HUES48 (cell line): ENCODE measurements around the gene KLF2.
"Not testable (repeated sequence)": the region's sequence is repeated elsewhere in the genome, so short reads cannot be mapped to it uniquely, and the experiment has no call there.

Source experiments
- H3K27ac ChIP-seq: one replicate; pipeline ENCODE4 v1.7.0; 2013; ENCODE audit warnings: low read depth, low read length, inconsistent platforms
- H3K27me3 ChIP-seq: 2 replicates; pipeline ENCODE4 v1.6.1; 2013; ENCODE audit warnings: mild to moderate bottlenecking, low read length; ENCODE audit not compliant: control insufficient read depth, insufficient read depth
- H3K36me3 ChIP-seq: 2 replicates; pipeline ENCODE4 v1.6.1; 2013; ENCODE audit warnings: low read length; ENCODE audit not compliant: control insufficient read depth, insufficient read depth
- H3K4me1 ChIP-seq: 2 replicates; pipeline ENCODE4 v1.6.1; 2013; ENCODE audit warnings: mild to moderate bottlenecking, low read length; ENCODE audit not compliant: control insufficient read depth, insufficient read depth
- H3K4me3 ChIP-seq: 2 replicates; pipeline ENCODE4 v1.5.1; 2013; ENCODE audit warnings: mild to moderate bottlenecking, low read depth, low read length
- H3K9ac ChIP-seq: 2 replicates; pipeline ENCODE4 v1.6.1; 2013; ENCODE audit warnings: mild to moderate bottlenecking, low read depth, low read length, moderate library complexity
- H3K9me3 ChIP-seq: 2 replicates; pipeline ENCODE4 v1.6.1; 2013; ENCODE audit warnings: low read length; ENCODE audit not compliant: control insufficient read depth, insufficient read depth

The KLF2 gene

GRCh38 chr19:16324384-16325160, at the start of gene KLF2:
TSS of gene KLF2 (plus strand) at chr19:16324826. CDS start at chr19:16324924, 98 bp downstream.
- H3K4me1 ChIP-seq = no peaks in the 10 kb centered on the region
- H3K9ac ChIP-seq = 0 out of 2 replicates have a peak within 1 kb of the TSS, but pooled peaks have one; percentile 30
- H3K27ac ChIP-seq = no peak within 1 kb of the TSS
- H3K9me3 ChIP-seq = no peaks in the 10 kb centered on the region
- H3K36me3 ChIP-seq = no peaks in the 10 kb centered on the region
- peak within 1 kb of the TSS; percentile 78 for H3K4me3 ChIP-seq
- peaks cover 68% of the 10 kb centered on the region for H3K27me3 ChIP-seq

GRCh38 chr19:16280306-16280705, 44.3 kb upstream of the KLF2 start:
- no peaks in the 10 kb centered on the region for H3K9me3 ChIP-seq
- no peak overlapping the region for H3K9ac ChIP-seq
- H3K27ac ChIP-seq = no peak overlapping the region
- H3K4me3 ChIP-seq = no peak overlapping the region
- no peaks in the 10 kb centered on the region for H3K36me3 ChIP-seq
- H3K4me1 ChIP-seq = no peaks in the 10 kb centered on the region
- H3K27me3 ChIP-seq = no peaks in the 10 kb centered on the region

GRCh38 chr19:16281743-16282142, 42.9 kb upstream of the KLF2 start:
- Histone ChIP-seq H3K9me3 (no peaks in the 10 kb centered on the region), H3K4me3 (no peak overlapping the region), H3K9ac (no peak overlapping the region), H3K4me1 (peaks cover 4% of the 10 kb centered on the region; the same call in 1 of the 2 replicates), H3K27me3 (no peaks in the 10 kb centered on the region), H3K36me3 (no peaks in the 10 kb centered on the region), H3K27ac (no peak overlapping the region)

GRCh38 chr19:16283210-16284061, 41.2 kb upstream of the KLF2 start:
- no peaks in the 10 kb centered on the region for H3K27me3 ChIP-seq
- no peaks in the 10 kb centered on the region for H3K36me3 ChIP-seq
- no peaks in the 10 kb centered on the region for H3K9me3 ChIP-seq
- H3K9ac ChIP-seq = no peak overlapping the region
- no peak overlapping the region for H3K27ac ChIP-seq
- peaks cover 4% of the 10 kb centered on the region; the same call in 1 of the 2 replicates for H3K4me1 ChIP-seq
- no peak overlapping the region for H3K4me3 ChIP-seq

- H3K4me3 ChIP-seq = no peak overlapping the region
- H3K9me3 ChIP-seq = no peaks in the 10 kb centered on the region
- H3K27me3 ChIP-seq = no peaks in the 10 kb centered on the region
- H3K9ac ChIP-seq = no peak overlapping the region
- H3K4me1 ChIP-seq = peaks cover 4% of the 10 kb centered on the region; the same call in 1 of the 2 replicates
- H3K36me3 ChIP-seq = no peaks in the 10 kb centered on the region
- H3K27ac ChIP-seq = no peak overlapping the region
Observed at GRCh38 chr19:16284505-16284904, 40.1 kb upstream of the KLF2 start.

GRCh38 chr19:16285079-16285478, 39.5 kb upstream of the KLF2 start:
- not testable (repeated sequence) for H3K27me3 ChIP-seq, H3K4me1 ChIP-seq, H3K9me3 ChIP-seq

GRCh38 chr19:16285769-16286498, 38.7 kb upstream of the KLF2 start:
- Histone ChIP-seq H3K9ac (no peak overlapping the region), H3K9me3 (no peaks in the 10 kb centered on the region), H3K4me1 (peaks cover 4% of the 10 kb centered on the region; the same call in 1 of the 2 replicates), H3K4me3 (no peak overlapping the region), H3K36me3 (no peaks in the 10 kb centered on the region), H3K27ac (no peak overlapping the region), H3K27me3 (no peaks in the 10 kb centered on the region)

More at GRCh38 chr19:16285079-16285478, 39.5 kb upstream of the KLF2 start:
- H3K27ac ChIP-seq, H3K4me3 ChIP-seq, H3K36me3 ChIP-seq, H3K9ac ChIP-seq: not testable (repeated sequence)

- Histone ChIP-seq H3K4me3 (no peak overlapping the region), H3K27ac (no peak overlapping the region), H3K9ac (no peak overlapping the region), H3K4me1 (peaks cover 4% of the 10 kb centered on the region; the same call in 1 of the 2 replicates), H3K9me3 (no peaks in the 10 kb centered on the region), H3K27me3 (no peaks in the 10 kb centered on the region), H3K36me3 (no peaks in the 10 kb centered on the region)
Observed at GRCh38 chr19:16288544-16288943, 36.1 kb upstream of the KLF2 start.

GRCh38 chr19:16289594-16289993, 35.0 kb upstream of the KLF2 start:
- Histone ChIP-seq H3K4me1 (peaks cover 4% of the 10 kb centered on the region; the same call in 1 of the 2 replicates), H3K27ac (no peak overlapping the region), H3K36me3 (no peaks in the 10 kb centered on the region), H3K4me3 (no peak overlapping the region), H3K27me3 (no peaks in the 10 kb centered on the region), H3K9me3 (no peaks in the 10 kb centered on the region), H3K9ac (no peak overlapping the region)

- no peaks in the 10 kb centered on the region for H3K9me3 ChIP-seq
- no peak overlapping the region for H3K4me3 ChIP-seq
- no peak overlapping the region for H3K27ac ChIP-seq
- no peaks in the 10 kb centered on the region for H3K36me3 ChIP-seq
- H3K27me3 ChIP-seq = no peaks in the 10 kb centered on the region
- no peak overlapping the region for H3K9ac ChIP-seq
- peaks cover 4% of the 10 kb centered on the region; the same call in 1 of the 2 replicates for H3K4me1 ChIP-seq
Observed at GRCh38 chr19:16290692-16291091, 33.9 kb upstream of the KLF2 start.
